Measurements from ENCODE around the gene WFDC13.
"Not testable (repeated sequence)": the region's sequence is repeated elsewhere in the genome, so short reads cannot be mapped to it uniquely, and the experiment has no call there.

The WFDC13 gene

GRCh38 chr20:45701873-45702272 lies at the start of gene WFDC13:
Gene WFDC13 (plus strand): TSS chr20:45702038. CDS start chr20:45702124, 86 bp downstream.
- DNase-seq: no peak

GRCh38 chr20:45657038-45657437 lies 44.8 kb upstream of the WFDC13 start:
- not testable (repeated sequence) for DNase-seq

- no peak for DNase-seq
Measured at GRCh38 chr20:45670139-45670538, 31.7 kb upstream of the WFDC13 start, which contains the start of gene WFDC11. Gene WFDC11 (minus strand): TSS chr20:45670239. CDS start chr20:45650600, 19,639 bp downstream.

GRCh38 chr20:45672765-45673164 lies 29.1 kb upstream of the WFDC13 start:
- DNase-seq: no peak

- DNase-seq: no peak
Measured at GRCh38 chr20:45679650-45680049, 22.2 kb upstream of the WFDC13 start.

- no peak for DNase-seq
Measured at GRCh38 chr20:45685896-45686295, 15.9 kb upstream of the WFDC13 start.

- not testable (repeated sequence) for DNase-seq
Measured at GRCh38 chr20:45693346-45693745, 8.5 kb upstream of the WFDC13 start.

- no peak for DNase-seq
Measured at GRCh38 chr20:45695496-45695895, 6.3 kb upstream of the WFDC13 start.

- no peak for DNase-seq
Measured at GRCh38 chr20:45701104-45701503, 734 bp upstream of the WFDC13 start.

- DNase-seq: no peak
Measured at GRCh38 chr20:45704969-45705637, 3.3 kb downstream of the WFDC13 start, which contains the start of gene WFDC10B. Gene WFDC10B (minus strand): TSS chr20:45705019. CDS start chr20:45685992, 19,027 bp downstream.

- DNase-seq: not testable (repeated sequence)
Measured at GRCh38 chr20:45716141-45716688, 14.4 kb downstream of the WFDC13 start.

GRCh38 chr20:45722047-45722446 lies 20.2 kb downstream of the WFDC13 start, which contains the start of gene SPINT4:
Gene SPINT4 (plus strand): TSS chr20:45722347. CDS start chr20:45722368, 21 bp downstream.
- DNase-seq: no peak

- DNase-seq: no peak
Measured at GRCh38 chr20:45725134-45725533, 23.3 kb downstream of the WFDC13 start.

GRCh38 chr20:45727044-45727443 lies 25.2 kb downstream of the WFDC13 start:
- DNase-seq: peak; percentile 79

GRCh38 chr20:45732199-45732598 lies 30.4 kb downstream of the WFDC13 start:
- DNase-seq: no peak

- DNase-seq: no peak
Measured at GRCh38 chr20:45735552-45735951, 33.7 kb downstream of the WFDC13 start.

GRCh38 chr20:45735988-45736387 lies 34.1 kb downstream of the WFDC13 start:
- DNase-seq: no peak

GRCh38 chr20:45742596-45742995 lies 40.8 kb downstream of the WFDC13 start:
- DNase-seq: no peak

- no peak for DNase-seq
Measured at GRCh38 chr20:45745015-45745414, 43.2 kb downstream of the WFDC13 start.

GRCh38 chr20:45751721-45752120 lies 49.9 kb downstream of the WFDC13 start:
- no peak for DNase-seq

- DNase-seq: no peak
Measured at GRCh38 chr20:45752746-45753145, 50.9 kb downstream of the WFDC13 start.

GRCh38 chr20:45758096-45758495 lies 56.3 kb downstream of the WFDC13 start:
- DNase-seq: no peak
